WTC11 (cell line): ENCODE data around the gene RBP3. TPM values are rescaled to one million over a fixed set of nuclear protein-coding genes. Genes with fewer than 3 reads are reported as not detected.

Experiments used
- ATAC-seq: fragments of 200-7000 bp; cut with Tn5 transposase; 2 replicates; pipeline ENCODE4 v1.10.0; 2021; ENCODE audit warnings: mild to moderate bottlenecking, moderate library complexity
- CTCF ChIA-PET: fragments of 300-600 bp; sonication (Branson Sonifier 250); formaldehyde crosslinking; loops from one replicate; lab custom pipeline; 2021; ENCODE audit warnings: antibody characterized with exemption; lab: Charles Lee
- POLR2A ChIA-PET: fragments of 350-600 bp; sonication (Branson Sonifier 250); formaldehyde crosslinking; loops from one replicate; lab custom pipeline; 2021; ENCODE audit warnings: antibody characterized with exemption; lab: Charles Lee
- DNase-seq: peaks from one replicate; pipeline ENCODE4 v3.0.0; 2021; ENCODE audit warnings: low spot score
- H3K27ac Mint-ChIP-seq: 2 replicates; pipeline ENCODE4 v1.8.0; 2021; ENCODE audit warnings: mixed read lengths
- H3K27me3 Mint-ChIP-seq: 2 replicates; pipeline ENCODE4 v1.8.0; 2021; ENCODE audit warnings: low read depth, mild to moderate bottlenecking, moderate library complexity, mixed read lengths
- H3K36me3 Mint-ChIP-seq: 2 replicates; pipeline ENCODE4 v1.8.0; 2021; ENCODE audit warnings: mixed read lengths
- H3K4me1 Mint-ChIP-seq: 2 replicates; pipeline ENCODE4 v1.8.0; 2022; ENCODE audit warnings: mixed read lengths
- H3K4me3 Mint-ChIP-seq: 2 replicates; pipeline ENCODE4 v1.8.0; 2021; ENCODE audit warnings: mild to moderate bottlenecking, moderate library complexity, mixed read lengths
- H3K9me3 Mint-ChIP-seq: 2 replicates; pipeline ENCODE4 v1.8.0; 2021; ENCODE audit warnings: mixed read lengths
- ATF1 ChIP-seq: sonication (generic); formaldehyde crosslinking; IDR thresholded peaks from 2 replicates; pipeline ENCODE4 v1.8.1; 2023; ENCODE audit warnings: mild to moderate bottlenecking, moderate library complexity, missing genetic modification reagents
- E2F4 ChIP-seq: sonication (generic); formaldehyde crosslinking; IDR thresholded peaks from 2 replicates; pipeline ENCODE4 v1.8.1; 2022; ENCODE audit warnings: low read depth, mild to moderate bottlenecking, moderate library complexity, missing genetic modification reagents, borderline replicate concordance
- EMX1 ChIP-seq: fragments of 250-450 bp; sonication (Bioruptor Pico); IDR thresholded peaks from 2 replicates; pipeline ENCODE4 v1.8.0; 2021; ENCODE audit warnings: mild to moderate bottlenecking
- FOXP1 ChIP-seq: sonication (generic); formaldehyde crosslinking; IDR thresholded peaks from 2 replicates; pipeline ENCODE4 v1.8.0; 2022; ENCODE audit warnings: missing genetic modification reagents, mild to moderate bottlenecking, moderate library complexity, borderline replicate concordance
- GRHL2 ChIP-seq: fragments of 250-450 bp; sonication (Bioruptor Pico); IDR thresholded peaks from 2 replicates; pipeline ENCODE4 v1.8.0; 2022; ENCODE audit warnings: mild to moderate bottlenecking, moderate library complexity; ENCODE audit not compliant: insufficient replicate concordance, severe bottlenecking
- IRF1 ChIP-seq: sonication (generic); formaldehyde crosslinking; IDR thresholded peaks from 2 replicates; pipeline ENCODE4 v1.8.0; 2023; ENCODE audit warnings: missing genetic modification reagents
- MYBL2 ChIP-seq: sonication (generic); formaldehyde crosslinking; IDR thresholded peaks from 2 replicates; pipeline ENCODE4 v1.8.1; 2023; ENCODE audit warnings: mild to moderate bottlenecking, moderate library complexity, missing genetic modification reagents
- NFYB ChIP-seq: sonication (generic); formaldehyde crosslinking; conservative IDR thresholded peaks from 2 replicates; pipeline ENCODE4 v1.8.0; 2022; ENCODE audit warnings: low read depth, missing genetic modification reagents
- NR2C2 ChIP-seq: sonication (generic); formaldehyde crosslinking; IDR thresholded peaks from 2 replicates; pipeline ENCODE4 v1.8.0; 2022; ENCODE audit warnings: mild to moderate bottlenecking, missing genetic modification reagents
- OVOL2 ChIP-seq: fragments of 250-450 bp; sonication (Bioruptor Pico); IDR thresholded peaks from 2 replicates; pipeline ENCODE4 v1.9.0; 2021; ENCODE audit warnings: mild to moderate bottlenecking, borderline replicate concordance
- PRRX2 ChIP-seq: fragments of 250-450 bp; sonication (Bioruptor Pico); IDR thresholded peaks from 2 replicates; pipeline ENCODE4 v1.8.0; 2021; ENCODE audit warnings: mild to moderate bottlenecking
- SMAD4 ChIP-seq: sonication (generic); formaldehyde crosslinking; IDR thresholded peaks from 2 replicates; pipeline ENCODE4 v1.8.0; 2022; ENCODE audit warnings: mild to moderate bottlenecking, missing genetic modification reagents
- TCF7 ChIP-seq: sonication (generic); formaldehyde crosslinking; IDR thresholded peaks from 2 replicates; pipeline ENCODE4 v1.8.0; 2022; ENCODE audit warnings: mild to moderate bottlenecking, low read depth, missing genetic modification reagents, moderate library complexity
- USF1 ChIP-seq: sonication (generic); formaldehyde crosslinking; IDR thresholded peaks from 2 replicates; pipeline ENCODE4 v1.8.0; 2022; ENCODE audit warnings: mild to moderate bottlenecking, missing genetic modification reagents
- ZNF423 ChIP-seq: fragments of 250-450 bp; sonication (Bioruptor Pico); IDR thresholded peaks from 2 replicates; pipeline ENCODE4 v2.1.2; 2022; ENCODE audit warnings: mild to moderate bottlenecking, moderate library complexity
- total RNA-seq: library from RNA; stranded (reverse); gene quantifications from 3 replicates; pipeline ENCODE4 v1.2.3, GENCODE V29; 2021
- TF ChIP-seq, protein P1 (sequence below): sonication (generic); formaldehyde crosslinking; IDR thresholded peaks from 2 replicates; pipeline ENCODE4 v1.8.1; 2023; ENCODE audit warnings: mild to moderate bottlenecking, missing genetic modification reagents, moderate library complexity
- TF ChIP-seq, protein P2 (sequence below): fragments of 250-450 bp; sonication (Bioruptor Pico); conservative IDR thresholded peaks from 2 replicates; pipeline ENCODE4 v1.9.0; 2021; ENCODE audit warnings: mild to moderate bottlenecking
- TF ChIP-seq, protein P3 (sequence below): fragments of 250-450 bp; sonication (Bioruptor Pico); IDR thresholded peaks from 2 replicates; pipeline ENCODE4 v1.9.0; 2021; ENCODE audit warnings: mild to moderate bottlenecking
- TF ChIP-seq, protein P4 (sequence below): sonication (generic); formaldehyde crosslinking; IDR thresholded peaks from 2 replicates; pipeline ENCODE4 v1.8.1; 2022; ENCODE audit warnings: missing genetic modification reagents, borderline replicate concordance
- TF ChIP-seq, protein P5 (sequence below): sonication (generic); formaldehyde crosslinking; IDR thresholded peaks from 2 replicates; pipeline ENCODE4 v1.8.1; 2022; ENCODE audit warnings: low read depth, missing genetic modification reagents, borderline replicate concordance

Gene RBP3
- total RNA-seq, 1 experiment from 2014 or later, result not detected

DNA sequence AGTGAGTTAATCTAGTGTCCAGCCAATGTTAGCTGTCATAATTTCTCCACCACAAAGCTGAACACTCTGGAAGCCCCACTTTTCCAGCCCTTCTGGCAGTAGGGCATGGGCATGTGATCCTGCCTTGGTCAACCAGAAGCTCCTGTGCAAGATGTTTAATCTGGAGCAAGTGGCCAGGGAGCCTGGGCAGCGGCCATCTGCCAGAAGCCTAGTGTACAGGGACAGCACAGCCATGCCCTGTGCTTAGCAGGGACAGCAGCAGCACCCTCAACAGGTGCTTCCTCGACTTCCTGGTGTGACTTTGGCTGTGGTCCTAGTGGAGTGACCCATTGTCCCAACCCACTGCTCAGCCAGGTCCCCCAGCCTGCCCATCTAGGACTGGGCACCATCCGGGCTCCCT lies 10.3 kb downstream of the RBP3 start (continued):
- TF ChIP-seq, protein P1, sequence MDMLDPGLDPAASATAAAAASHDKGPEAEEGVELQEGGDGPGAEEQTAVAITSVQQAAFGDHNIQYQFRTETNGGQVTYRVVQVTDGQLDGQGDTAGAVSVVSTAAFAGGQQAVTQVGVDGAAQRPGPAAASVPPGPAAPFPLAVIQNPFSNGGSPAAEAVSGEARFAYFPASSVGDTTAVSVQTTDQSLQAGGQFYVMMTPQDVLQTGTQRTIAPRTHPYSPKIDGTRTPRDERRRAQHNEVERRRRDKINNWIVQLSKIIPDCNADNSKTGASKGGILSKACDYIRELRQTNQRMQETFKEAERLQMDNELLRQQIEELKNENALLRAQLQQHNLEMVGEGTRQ (CRISPR knock-in tag), result no peak
- TF ChIP-seq NFYB (CRISPR knock-in tag), result no peak
- TF ChIP-seq E2F4 (CRISPR knock-in tag), result no peak
- TF ChIP-seq ATF1 (CRISPR knock-in tag), result no peak
- TF ChIP-seq, protein P2, sequence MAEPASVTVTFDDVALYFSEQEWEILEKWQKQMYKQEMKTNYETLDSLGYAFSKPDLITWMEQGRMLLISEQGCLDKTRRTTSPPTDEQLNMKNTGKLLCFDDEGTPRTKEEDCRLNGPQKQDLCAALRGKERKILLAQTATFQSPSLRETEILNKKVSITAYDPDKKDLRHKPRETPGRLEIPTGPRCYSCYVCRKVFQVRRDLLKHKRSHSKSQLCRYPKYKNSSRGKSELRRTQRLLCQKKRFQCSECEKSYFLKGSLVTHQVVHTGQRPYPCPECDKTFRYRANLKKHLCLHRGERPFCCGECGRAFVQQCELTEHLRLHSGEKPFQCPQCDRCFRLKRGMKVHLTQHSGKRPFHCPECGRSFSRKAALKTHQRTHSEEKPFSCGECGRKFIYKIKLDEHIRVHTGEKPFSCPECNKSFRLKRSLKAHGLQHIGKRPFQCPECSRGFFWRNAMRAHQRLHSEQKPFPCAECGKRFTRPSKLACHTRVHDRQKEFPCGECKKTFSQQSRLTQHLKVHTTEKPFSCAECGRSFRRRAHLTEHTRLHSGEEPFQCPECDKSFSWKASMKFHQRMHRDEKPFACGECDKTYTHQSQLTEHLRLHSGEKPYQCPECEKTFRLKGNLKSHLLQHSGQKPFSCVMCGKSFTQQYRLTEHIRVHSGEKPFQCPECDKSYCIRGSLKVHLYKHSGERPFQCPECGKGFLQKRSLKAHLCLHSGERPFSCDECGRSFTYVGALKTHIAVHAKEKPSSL, result no peak
- TF ChIP-seq, protein P3, sequence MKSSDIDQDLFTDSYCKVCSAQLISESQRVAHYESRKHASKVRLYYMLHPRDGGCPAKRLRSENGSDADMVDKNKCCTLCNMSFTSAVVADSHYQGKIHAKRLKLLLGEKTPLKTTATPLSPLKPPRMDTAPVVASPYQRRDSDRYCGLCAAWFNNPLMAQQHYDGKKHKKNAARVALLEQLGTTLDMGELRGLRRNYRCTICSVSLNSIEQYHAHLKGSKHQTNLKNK, result no peak
- TF ChIP-seq FOXP1, result no peak
- TF ChIP-seq SMAD4, result no peak
- no peak for TF ChIP-seq IRF1 (CRISPR knock-in tag)
- no peak for TF ChIP-seq PRRX2 (CRISPR knock-in tag)
- TF ChIP-seq, all 79 proteins: peak for 0

DNA sequence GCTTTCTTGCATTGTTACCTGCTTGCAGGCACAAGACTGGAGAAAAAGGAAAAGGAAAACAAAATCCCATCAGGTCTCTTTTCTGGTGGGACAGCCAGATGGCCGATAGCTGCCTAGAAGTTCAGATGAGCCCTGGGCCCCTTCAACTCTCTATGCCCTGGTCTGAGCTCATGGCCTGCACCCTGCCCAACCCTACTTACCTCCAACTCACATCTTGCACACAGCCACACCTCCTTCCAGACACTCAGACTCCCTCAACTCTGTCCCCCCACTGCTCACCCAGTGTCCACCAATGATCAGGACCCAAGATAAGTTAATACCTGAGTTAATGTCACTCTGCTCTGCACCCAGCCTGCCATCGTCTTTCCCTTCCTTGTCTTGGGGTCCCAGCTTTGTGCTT lies 10.9 kb downstream of the RBP3 start:
- H3K4me3 Mint-ChIP-seq, result no peak overlapping the region
- ChIA-PET POLR2A (no interaction called here), CTCF (interaction anchor here (0.8 kb wide), 1 partner anchor 19 kb away, joined by 3 read pairs; no protein-coding TSS in a partner anchor)
- TF ChIP-seq MYBL2, result no peak
- no peak overlapping the region for H3K27ac Mint-ChIP-seq
- no peak for ATAC-seq
- H3K36me3 Mint-ChIP-seq, result no peaks in the 10 kb centered on the region
- H3K4me1 Mint-ChIP-seq, result peaks cover 13% of the 10 kb centered on the region
- DNase-seq, result no peak
- no peaks in the 10 kb centered on the region for H3K27me3 Mint-ChIP-seq
- H3K9me3 Mint-ChIP-seq, result no peaks in the 10 kb centered on the region

DNA sequence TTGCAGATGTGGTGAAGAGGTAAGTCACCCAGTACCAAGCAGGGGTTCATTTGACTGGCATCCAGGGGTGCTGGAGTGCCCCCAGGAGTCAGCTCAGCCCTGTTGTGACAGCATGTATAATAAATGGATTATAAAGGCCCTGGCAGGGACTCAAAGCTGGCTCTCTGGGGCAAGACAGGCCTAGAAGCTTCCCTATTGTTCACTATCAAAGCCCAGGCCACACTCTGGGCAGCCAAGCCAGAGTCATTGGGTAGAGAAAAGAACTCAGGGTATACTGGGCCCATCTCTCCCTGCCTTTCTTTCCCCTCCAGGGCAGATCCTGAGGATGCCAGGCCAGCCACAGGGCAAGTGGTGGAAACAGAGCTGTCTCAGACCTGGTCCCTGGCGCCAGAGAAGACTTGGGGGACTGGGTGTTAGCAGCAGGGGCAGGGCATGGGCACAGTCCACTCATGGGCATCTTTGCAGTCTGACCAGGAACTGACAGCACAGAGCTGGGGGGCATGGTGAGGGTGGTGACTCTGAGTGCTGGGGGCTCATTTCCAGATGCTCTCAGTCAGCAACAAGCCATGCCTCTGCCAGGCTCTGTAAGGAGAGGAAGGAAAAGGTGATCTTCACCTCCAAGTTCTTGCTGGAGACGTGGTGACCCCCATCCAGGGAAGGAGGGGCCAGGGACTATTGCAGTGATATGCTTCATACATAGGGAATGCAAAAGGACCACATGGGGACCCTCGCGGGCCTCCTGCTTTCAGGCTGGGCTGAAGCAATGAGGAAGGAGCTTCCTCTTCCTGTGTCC lies 11.7 kb downstream of the RBP3 start:
- H3K27me3 Mint-ChIP-seq, result no peaks in the 10 kb centered on the region
- H3K36me3 Mint-ChIP-seq, result no peaks in the 10 kb centered on the region
- DNase-seq, result no peak
- no peak overlapping the region for H3K4me3 Mint-ChIP-seq
- CTCF ChIA-PET, result interaction anchor here (2.7 kb wide), 1 partner anchor 18 kb away, joined by 17 read pairs; no protein-coding TSS in a partner anchor
- H3K27ac Mint-ChIP-seq, result no peak overlapping the region
- no peaks in the 10 kb centered on the region for H3K9me3 Mint-ChIP-seq
- ATAC-seq, result no peak
- peaks cover 20% of the 10 kb centered on the region for H3K4me1 Mint-ChIP-seq
- POLR2A ChIA-PET, result no interaction called here
- TF ChIP-seq EMX1 (CRISPR knock-in tag) (no peak), ZNF423 (CRISPR knock-in tag) (no peak), TCF7 (CRISPR knock-in tag) (no peak), OVOL2 (no peak), NR2C2 (CRISPR knock-in tag) (no peak), GRHL2 (CRISPR knock-in tag) (no peak), USF1 (no peak)
- TF ChIP-seq, protein P4, sequence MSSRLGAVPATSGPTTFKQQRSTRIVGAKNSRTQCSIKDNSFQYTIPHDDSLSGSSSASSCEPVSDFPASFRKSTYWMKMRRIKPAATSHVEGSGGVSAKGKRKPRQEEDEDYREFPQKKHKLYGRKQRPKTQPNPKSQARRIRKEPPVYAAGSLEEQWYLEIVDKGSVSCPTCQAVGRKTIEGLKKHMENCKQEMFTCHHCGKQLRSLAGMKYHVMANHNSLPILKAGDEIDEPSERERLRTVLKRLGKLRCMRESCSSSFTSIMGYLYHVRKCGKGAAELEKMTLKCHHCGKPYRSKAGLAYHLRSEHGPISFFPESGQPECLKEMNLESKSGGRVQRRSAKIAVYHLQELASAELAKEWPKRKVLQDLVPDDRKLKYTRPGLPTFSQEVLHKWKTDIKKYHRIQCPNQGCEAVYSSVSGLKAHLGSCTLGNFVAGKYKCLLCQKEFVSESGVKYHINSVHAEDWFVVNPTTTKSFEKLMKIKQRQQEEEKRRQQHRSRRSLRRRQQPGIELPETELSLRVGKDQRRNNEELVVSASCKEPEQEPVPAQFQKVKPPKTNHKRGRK (CRISPR knock-in tag), result no peak
- TF ChIP-seq, protein P1 (CRISPR knock-in tag), result no peak
- TF ChIP-seq, protein P5, sequence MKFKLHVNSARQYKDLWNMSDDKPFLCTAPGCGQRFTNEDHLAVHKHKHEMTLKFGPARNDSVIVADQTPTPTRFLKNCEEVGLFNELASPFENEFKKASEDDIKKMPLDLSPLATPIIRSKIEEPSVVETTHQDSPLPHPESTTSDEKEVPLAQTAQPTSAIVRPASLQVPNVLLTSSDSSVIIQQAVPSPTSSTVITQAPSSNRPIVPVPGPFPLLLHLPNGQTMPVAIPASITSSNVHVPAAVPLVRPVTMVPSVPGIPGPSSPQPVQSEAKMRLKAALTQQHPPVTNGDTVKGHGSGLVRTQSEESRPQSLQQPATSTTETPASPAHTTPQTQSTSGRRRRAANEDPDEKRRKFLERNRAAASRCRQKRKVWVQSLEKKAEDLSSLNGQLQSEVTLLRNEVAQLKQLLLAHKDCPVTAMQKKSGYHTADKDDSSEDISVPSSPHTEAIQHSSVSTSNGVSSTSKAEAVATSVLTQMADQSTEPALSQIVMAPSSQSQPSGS (CRISPR knock-in tag), result no peak
